K562 (cell line): ENCODE results near the gene KCNC3. TPM values are rescaled to one million over a fixed set of nuclear protein-coding genes. Genes with fewer than 3 reads are reported as not detected.

ENCODE experiments used
- DDX20 ChIP-seq: fragments of 450-650 bp; IDR thresholded peaks from 2 replicates; pipeline ENCODE4 v1.6.1; 2016; ENCODE audit warnings: missing genetic modification characterization, low read depth, mild to moderate bottlenecking, missing compliant biosample characterization, moderate library complexity
- ELF1 ChIP-seq: fragments of 200-800 bp; sonication (Bioruptor generic); IDR thresholded peaks from 2 replicates; pipeline ENCODE4 v1.6.1; 2016; ENCODE audit warnings: missing genetic modification characterization, missing compliant biosample characterization
- FIP1L1 ChIP-seq: fragments of 200-400 bp; formaldehyde crosslinking; IDR thresholded peaks from 2 replicates; pipeline ENCODE4 v1.6.1; 2018; ENCODE audit warnings: mild to moderate bottlenecking, low read depth, low read length; ENCODE audit not compliant: poor library complexity, severe bottlenecking
- MCM5 ChIP-seq: fragments of 450-650 bp; IDR thresholded peaks from 2 replicates; pipeline ENCODE4 v1.6.1; 2016; ENCODE audit warnings: low read depth
- NEUROD1 ChIP-seq: fragments of 150-350 bp; IDR thresholded peaks from 2 replicates; pipeline ENCODE4 v1.6.1; 2014; ENCODE audit warnings: borderline replicate concordance, low read length, low read depth; ENCODE audit not compliant: partially characterized antibody
- NFYB ChIP-seq: IDR thresholded peaks from 2 replicates; pipeline ENCODE4 v1.6.1; 2011; ENCODE audit warnings: mild to moderate bottlenecking, moderate library complexity; ENCODE audit not compliant: insufficient read length; ENCODE audit errors: extremely low read depth
- PHF21A ChIP-seq: fragments of 450-650 bp; IDR thresholded peaks from 2 replicates; pipeline ENCODE4 v1.6.1; 2017; ENCODE audit warnings: low read depth, borderline replicate concordance
- ZNF384 ChIP-seq: IDR thresholded peaks from 2 replicates; pipeline ENCODE4 v1.6.1; 2012; ENCODE audit warnings: low read depth, low read length, improper control_type of control experiment
- ZNF561 ChIP-seq: fragments of 450-650 bp; formaldehyde crosslinking; conservative IDR thresholded peaks from 2 replicates; pipeline ENCODE4 v1.4.0; 2020; ENCODE audit warnings: mild to moderate bottlenecking, moderate library complexity
- polyA plus RNA-seq, 8 experiments: library from polyadenylated mRNA; depleted of rRNA in 4 of 8; stranded (reverse) in 5 of 8; unstranded in 3 of 8; fragments of >200 nt; fragmentation: Nextera tagmentation in 2 of 8; fragmentation: Illumina TruSeq in 1 of 8; extraction: Ambion mirVana in 2 of 8; extraction: Trizol in 1 of 8; gene quantifications; 2 replicates each; pipeline versions ENCODE4 v1.2.1 to v1.2.3, GENCODE V29; 2011 to 2014; ENCODE audit warnings: inconsistent platforms in 1 of 8, missing spikeins in 1 of 8
- total RNA-seq, 7 experiments: library from RNA; depleted of rRNA in 6 of 7; stranded (reverse); fragments of >200 nt in 6 of 7; fragmentation: Illumina TruSeq in 2 of 7; extraction: Trizol in 2 of 7; gene quantifications; 2 replicates each; pipeline versions ENCODE4 v1.2.1 to v1.2.3, GENCODE V29; 2011 to 2021; ENCODE audit warnings: low replicate concordance in 1 of 7

Gene KCNC3
- total and polyA plus RNA-seq, 9 of the 15 experiments (the other 6 are each of a cell fraction or from before 2014, with no cell fraction given), result 0.03 to 26.2 (median 2.0) TPM

DNA sequence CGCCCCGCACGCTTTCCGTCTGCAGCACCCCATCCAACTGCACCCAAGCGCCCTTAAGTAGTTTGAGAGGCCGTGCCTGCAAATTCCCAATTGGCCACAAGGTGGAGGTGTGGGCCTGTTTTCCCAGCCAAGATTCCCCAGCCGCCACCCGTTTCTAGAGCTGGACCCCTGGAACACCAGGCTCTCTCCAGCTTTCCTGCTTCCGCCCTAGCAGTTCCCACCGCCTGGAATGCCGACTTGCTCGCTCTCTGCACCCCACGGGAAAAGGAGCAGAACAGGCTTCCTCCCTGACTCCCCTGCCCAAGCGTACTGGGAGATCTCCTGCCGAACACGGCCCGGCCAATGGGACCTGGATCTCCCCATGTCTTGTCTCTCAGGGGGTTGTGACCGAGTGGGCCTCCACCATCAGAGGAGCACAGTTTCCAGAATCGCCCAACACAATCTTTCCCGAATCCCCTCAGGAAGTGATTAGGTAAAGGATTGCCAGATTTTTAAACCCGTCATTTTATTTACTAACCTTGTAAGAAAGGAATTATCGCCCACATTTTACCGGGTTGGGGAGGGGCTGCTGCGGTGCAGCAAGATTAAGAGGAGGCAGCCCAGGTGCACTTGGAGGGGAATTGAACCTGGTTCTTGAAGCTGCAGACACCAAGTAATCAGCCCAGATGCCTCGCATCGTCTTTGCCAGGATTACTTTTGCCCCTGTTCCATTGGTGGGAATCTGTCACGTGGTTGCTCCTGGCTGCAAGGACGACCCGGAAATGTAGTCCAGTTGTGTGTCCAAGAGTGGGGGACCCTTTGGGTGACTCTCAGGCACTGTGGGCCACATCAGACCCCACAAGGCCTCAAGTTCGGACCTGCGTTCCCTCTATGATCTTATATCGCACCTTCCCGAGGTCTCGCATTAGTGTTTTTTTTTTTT is 39.7 kb upstream of the KCNC3 start (continued):
- TF ChIP-seq NFYB (peak; percentile 57), PHF21A (no peak), FIP1L1 (no peak), ZNF384 (peak; percentile 84), NEUROD1 (peak; percentile 56), DDX20 (tag) (no peak), ZNF561 (CRISPR knock-in tag) (no peak), ELF1 (tag) (peak; percentile 83), MCM5 (no peak)
